GM12878 (cell line): Measurements from ENCODE around the gene ADM2. TPM values are rescaled to one million over a fixed set of nuclear protein-coding genes. Genes with fewer than 3 reads are reported as not detected.

Source experiments
- ATAC-seq: fragments of 200-7000 bp; cut with Tn5 transposase; 3 replicates; pipeline ENCODE4 v1.9.1; 2020; ENCODE audit warnings: mild to moderate bottlenecking, moderate library complexity
- BruUV-seq: library from RNA; stranded (reverse); fragments of 400-500 nt; replicated peaks from 2 replicates; lab custom pipeline; 2021; lab: Mats Ljungman, UMichigan
- CTCF ChIA-PET: fragments of 300-600 bp; sonication (Branson Sonifier 250); formaldehyde crosslinking; extraction: SDS; loops from one replicate; lab custom pipeline; 2021; ENCODE audit warnings: inconsistent platforms; lab: Yijun Ruan, JAX
- POLR2A ChIA-PET: fragments of 350-600 bp; formaldehyde crosslinking; extraction: SDS; loops from one replicate; lab custom pipeline; 2021; ENCODE audit warnings: inconsistent platforms; lab: Charles Lee
- RAD21 ChIA-PET: fragments of 300-600 bp; sonication (Branson Sonifier 250); formaldehyde crosslinking; loops from one replicate; lab custom pipeline; 2023; ENCODE audit warnings: antibody characterized with exemption; ENCODE audit not compliant: unreplicated experiment; lab: Charles Lee
- SMC1A ChIA-PET: fragments of 300-600 bp; sonication (Branson Sonifier 250); formaldehyde crosslinking; loops from one replicate; lab custom pipeline; 2023; ENCODE audit not compliant: unreplicated experiment, uncharacterized antibody; lab: Charles Lee
- DNase-seq: peaks from one replicate; pipeline ENCODE4 v3.0.0-alpha.2; 2011; ENCODE audit warnings: low read depth, low spot score
- FAIRE-seq: peaks from 3 replicates; lab custom pipeline; 2011; peaks lifted over from hg19 to GRCh38; lab: Jason Lieb, UNC
- H2AFZ ChIP-seq: 2 replicates; pipeline ENCODE4 v1.6.0; 2011; ENCODE audit warnings: low read depth, low read length, control low read depth; ENCODE audit not compliant: control insufficient read depth
- H3K27ac ChIP-seq: 2 replicates; pipeline ENCODE4 v1.5.1; 2011; ENCODE audit warnings: control low read depth; ENCODE audit not compliant: control insufficient read depth, insufficient read depth
- H3K27me3 ChIP-seq, 2 experiments: replicated peaks in 1 of 2; 2 replicates each; pipeline versions ENCODE4 v1.6.0 to v1.6.1; 2011; ENCODE audit warnings: low read length in 1 of 2; ENCODE audit not compliant: control insufficient read depth in 2 of 2, insufficient read depth in 2 of 2
- H3K36me3 ChIP-seq, 2 experiments: 2 replicates each; pipeline ENCODE4 v1.5.1; 2011; ENCODE audit warnings: low read length in 1 of 2; ENCODE audit not compliant: control insufficient read depth in 2 of 2, insufficient read depth in 2 of 2
- H3K4me1 ChIP-seq: 2 replicates; pipeline ENCODE4 v1.6.1; 2011; ENCODE audit warnings: mild to moderate bottlenecking, low read length, moderate library complexity, mixed read lengths; ENCODE audit not compliant: control insufficient read depth, insufficient read depth
- H3K4me2 ChIP-seq: 2 replicates; pipeline ENCODE4 v1.6.0; 2011; ENCODE audit warnings: control low read depth; ENCODE audit not compliant: control insufficient read depth, insufficient read depth
- H3K4me3 ChIP-seq: fragments of 200-600 bp; sonication (generic); 2 replicates; pipeline ENCODE4 v1.5.1; 2016
- H3K79me2 ChIP-seq: 2 replicates; pipeline ENCODE4 v1.6.0; 2011; ENCODE audit warnings: low read length; ENCODE audit not compliant: control insufficient read depth, insufficient read depth
- H3K9ac ChIP-seq: 2 replicates; pipeline ENCODE4 v1.8.0; 2011; ENCODE audit warnings: low read length, control low read depth, mixed read lengths; ENCODE audit not compliant: control insufficient read depth, insufficient read depth
- H3K9me3 ChIP-seq: replicated peaks from 3 replicates; pipeline ENCODE4 v1.5.1; 2011; ENCODE audit warnings: mild to moderate bottlenecking, low read length; ENCODE audit not compliant: control insufficient read depth, insufficient read depth
- H4K20me1 ChIP-seq: 2 replicates; pipeline ENCODE4 v1.6.0; 2011; ENCODE audit not compliant: control insufficient read depth, insufficient read depth
- ATF2 ChIP-seq: IDR thresholded peaks from 2 replicates; pipeline ENCODE4 v1.6.1; 2012; ENCODE audit warnings: low read length, inconsistent platforms
- MLLT1 ChIP-seq: fragments of 450-650 bp; IDR thresholded peaks from 2 replicates; pipeline ENCODE4 v1.6.1; 2016; ENCODE audit warnings: mild to moderate bottlenecking
- POLR2A ChIP-seq: IDR thresholded peaks from 2 replicates; pipeline ENCODE4 v1.6.1; 2011; ENCODE audit warnings: low read depth, mild to moderate bottlenecking, low read length
- PRDM15 ChIP-seq: fragments of 450-650 bp; formaldehyde crosslinking; IDR thresholded peaks from 2 replicates; pipeline ENCODE4 v1.4.0; 2020; ENCODE audit warnings: mild to moderate bottlenecking, moderate library complexity
- WGBS: methylation state at CpG from one replicate; pipeline ENCODE4 v1.1.6; 2016; ENCODE audit warnings: low lambda C conversion rate; ENCODE audit not compliant: insufficient replicate concordance, insufficient coverage; ENCODE audit errors: missing lambda C conversion rate; 5-methylcytosine and 5-hydroxymethylcytosine counted together
- in situ Hi-C: fragments of 300-500 bp; cut with MboI; formaldehyde crosslinking; loops from 9 replicates; pipeline ENCODE4 v1.14.3; 2018; ENCODE audit warnings: mixed read lengths
- intact Hi-C: fragments of 100-400 bp; cut with micrococcal nuclease; formaldehyde crosslinking; loops from one replicate; pipeline ENCODE4 v1.14.2; 2022; ENCODE audit not compliant: unreplicated experiment
- polyA plus RNA-seq, 11 experiments: library from polyadenylated mRNA; depleted of rRNA in 4 of 11; unstranded in 6 of 11; stranded (reverse) in 5 of 11; fragments of >200 nt; fragmentation: Nextera tagmentation in 4 of 11; fragmentation: Illumina TruSeq in 1 of 11; extraction: Ambion mirVana in 4 of 11; extraction: Trizol in 1 of 11; gene quantifications; 1 replicate in 1 of 11; 2 replicates in 10 of 11; pipeline versions ENCODE4 v1.2.1 to v1.2.3, GENCODE V29; 2011 to 2016; ENCODE audit warnings: inconsistent platforms in 2 of 11, missing spikeins in 2 of 11, low read depth in 1 of 11
- total RNA-seq, 4 experiments: library from RNA; depleted of rRNA in 3 of 4; stranded (reverse); fragments of >200 nt in 3 of 4; fragmentation: Illumina TruSeq in 1 of 4; extraction: Trizol in 1 of 4; gene quantifications; 2 replicates each; pipeline versions ENCODE4 v1.2.1 to v1.2.3, GENCODE V29; 2013 to 2021

Gene ADM2
- total and polyA plus RNA-seq, 10 of the 15 experiments (the other 5 are each of a cell fraction or from before 2014, with no cell fraction given) = 0.02 to 0.33 (median 0.12) TPM; not detected in 2

- POLR2A ChIA-PET = no interaction called here
- Histone ChIP-seq H3K27ac (no peak overlapping the region), H3K4me2 (no peak overlapping the region), H3K4me1 (peaks cover 9% of the 10 kb centered on the region), H4K20me1 (no peaks in the 10 kb centered on the region), H3K79me2 (peaks cover 31% of the 10 kb centered on the region), H3K4me3 (no peak overlapping the region), H3K27me3 (no peaks in the 10 kb centered on the region), H3K36me3 (peaks cover 4 to 8% of the 10 kb centered on the region in 2 experiments; a peak in 3 of 4 replicates), H3K9me3 (no peaks in the 10 kb centered on the region), H2AFZ (no peak overlapping the region), H3K9ac (no peak overlapping the region)
- TF ChIP-seq PRDM15 = no peak
- TF ChIP-seq MLLT1 = no peak
- TF ChIP-seq POLR2A = 0 out of 2 replicates have a peak, but pooled peaks have one; percentile 2
- TF ChIP-seq ATF2 = no peak
- intact Hi-C loops (no loop called here), in situ Hi-C loops (no loop called here)
- CTCF ChIA-PET = no interaction called here
- FAIRE-seq (no peak), ATAC-seq (no peak), DNase-seq (no peak)
- RAD21 ChIA-PET = no interaction called here
- BruUV-seq = no TSS peak
- 91% methylated on average over 14 of the region's 14 CpGs for WGBS
- SMC1A ChIA-PET = no interaction called here
These were observed 24.0 kb downstream of the ADM2 start for GRCh38 chr22:50505276-50505775.
